Activated CD4-positive, alpha-beta T cell treated with anti-CD3 and anti-CD28 coated beads, Interleukin-2, amount 10 ng/mL, durations not matched to agents 7 days and 5 days (primary cell): Measurements from ENCODE around the gene CXCL6. TPM values are rescaled to one million over a fixed set of nuclear protein-coding genes. Genes with fewer than 3 reads are reported as not detected.

Experiments used
- CTCF ChIA-PET: fragments of 350-600 bp; sonication (Branson Sonifier 250); formaldehyde crosslinking; loops from one replicate; lab custom pipeline; 2021; ENCODE audit warnings: antibody characterized with exemption; lab: Charles Lee
- POLR2A ChIA-PET: fragments of 350-600 bp; sonication (Branson Sonifier 250); formaldehyde crosslinking; loops from one replicate; lab custom pipeline; 2021; ENCODE audit warnings: antibody characterized with exemption; lab: Charles Lee
- DNase-seq: peaks from one replicate; pipeline ENCODE4 v3.0.0-alpha.2; 2020
- H3K27ac Mint-ChIP-seq: one replicate; pipeline ENCODE4 v1.8.0; 2021; ENCODE audit warnings: mild to moderate bottlenecking, moderate library complexity, mixed read lengths
- H3K27me3 Mint-ChIP-seq: one replicate; pipeline ENCODE4 v1.8.0; 2021; ENCODE audit warnings: mixed read lengths
- H3K36me3 Mint-ChIP-seq: one replicate; pipeline ENCODE4 v1.8.0; 2021; ENCODE audit warnings: low read depth, mixed read lengths
- H3K4me1 Mint-ChIP-seq: one replicate; pipeline ENCODE4 v1.8.0; 2021; ENCODE audit warnings: mixed read lengths
- H3K4me3 Mint-ChIP-seq: one replicate; pipeline ENCODE4 v1.8.0; 2021; ENCODE audit warnings: mild to moderate bottlenecking, moderate library complexity, mixed read lengths
- H3K9me3 Mint-ChIP-seq: one replicate; pipeline ENCODE4 v1.8.0; 2021; ENCODE audit warnings: mixed read lengths
- total RNA-seq, 2 experiments: library from RNA; stranded (reverse); gene quantifications; one replicate each; pipeline ENCODE4 v1.2.3, GENCODE V29; 2021

CXCL6 gene
- total RNA-seq, 2 experiments from 2014 or later, result not detected

DNA sequence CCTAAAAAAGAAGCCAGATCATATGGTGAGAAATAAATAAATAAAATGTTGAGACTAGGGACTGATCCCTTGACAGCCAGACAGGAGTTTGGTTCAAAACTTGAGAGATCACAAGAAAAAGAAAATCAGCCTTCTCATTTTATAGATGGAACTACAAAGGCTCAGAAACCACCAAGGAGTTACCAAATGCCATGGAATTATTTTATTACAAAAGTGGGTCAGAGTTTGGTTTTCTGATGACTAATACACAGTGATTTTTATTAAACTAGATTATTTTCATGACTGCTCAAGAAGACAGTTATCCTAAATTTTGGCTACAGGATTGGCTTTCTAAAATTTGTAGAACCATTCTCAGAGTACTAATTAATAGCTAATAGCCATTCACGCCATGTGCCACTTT lies 38.9 kb downstream of the CXCL6 start:
- DNase-seq, result no peak
- no peaks in the 10 kb centered on the region for H3K9me3 Mint-ChIP-seq
- no peak overlapping the region for H3K27ac Mint-ChIP-seq
- no peak overlapping the region for H3K4me3 Mint-ChIP-seq
- peaks cover 12% of the 10 kb centered on the region for H3K27me3 Mint-ChIP-seq
- ChIA-PET CTCF (no interaction called here), POLR2A (no interaction called here)
- no peaks in the 10 kb centered on the region for H3K4me1 Mint-ChIP-seq
- H3K36me3 Mint-ChIP-seq, result no peaks in the 10 kb centered on the region

DNA sequence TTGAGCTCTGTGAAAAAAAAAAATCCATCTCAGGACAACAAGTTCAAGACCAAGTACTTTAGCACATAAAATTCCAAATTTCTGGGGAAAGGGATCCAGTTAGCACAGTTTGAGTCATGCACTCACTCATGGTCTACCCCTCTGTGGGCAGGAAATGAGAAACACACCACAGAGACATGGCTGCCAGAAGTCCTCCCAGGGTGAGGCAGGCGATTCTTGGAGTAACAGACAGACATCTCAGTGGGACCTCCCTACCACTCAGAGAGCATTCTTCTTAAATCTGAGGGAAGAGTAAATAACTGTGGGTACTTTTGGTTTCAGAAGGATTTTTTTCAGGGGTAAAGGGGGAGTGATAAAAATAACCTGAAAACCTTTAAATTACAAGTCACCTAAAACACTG lies 46.8 kb downstream of the CXCL6 start:
- Mint-ChIP-seq H3K9me3 (no peaks in the 10 kb centered on the region), H3K27ac (no peak overlapping the region), H3K36me3 (no peaks in the 10 kb centered on the region), H3K27me3 (no peaks in the 10 kb centered on the region), H3K4me3 (no peak overlapping the region), H3K4me1 (peaks cover 5% of the 10 kb centered on the region)
- POLR2A ChIA-PET, result no interaction called here
- CTCF ChIA-PET, result no interaction called here
- DNase-seq, result no peak

DNA sequence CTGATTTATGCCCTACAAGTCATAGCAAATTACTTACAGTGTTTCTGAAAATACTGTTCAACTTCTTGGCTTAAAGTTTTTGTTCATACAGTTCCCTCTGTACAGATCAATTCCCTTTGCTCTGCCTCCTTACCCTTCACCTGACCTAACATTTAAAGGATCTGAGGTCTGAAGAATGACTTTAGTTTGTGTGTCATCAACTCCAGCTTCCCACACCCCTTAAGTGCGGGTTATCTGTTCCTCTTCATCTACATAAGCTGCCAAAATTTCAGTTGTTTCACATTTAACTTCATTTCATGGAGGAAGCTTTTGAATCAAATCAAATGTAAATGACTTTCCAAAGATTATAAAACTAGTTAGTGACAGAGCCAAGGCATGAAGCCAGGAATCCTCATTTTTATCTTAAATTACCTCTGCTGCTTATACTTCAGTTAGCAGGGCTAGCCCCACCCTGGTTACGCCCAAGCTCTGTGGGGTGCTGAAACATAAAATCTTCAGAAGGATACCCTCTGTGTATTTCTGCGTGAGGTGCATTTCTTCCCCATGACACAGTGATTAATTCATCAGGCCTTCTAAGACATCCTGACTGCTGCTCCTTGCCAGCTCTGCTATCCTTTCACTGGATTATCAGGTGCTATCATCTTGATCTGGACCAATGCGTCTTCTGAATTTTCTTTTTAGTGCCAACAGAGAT lies 49.2 kb downstream of the CXCL6 start:
- Mint-ChIP-seq H3K36me3 (no peaks in the 10 kb centered on the region), H3K27me3 (peaks cover 3% of the 10 kb centered on the region), H3K9me3 (no peaks in the 10 kb centered on the region), H3K27ac (no peak overlapping the region), H3K4me1 (peaks cover 5% of the 10 kb centered on the region), H3K4me3 (no peak overlapping the region)
- CTCF ChIA-PET, result no interaction called here
- no peak for DNase-seq
- POLR2A ChIA-PET, result no interaction called here

Other genes starting within 250 kb of the CXCL6 start
- gene RASSF6, start 216.2 kb upstream of the CXCL6 start, total RNA-seq, result under 1 TPM in 1 of 2 experiments, not detected in 1; 0.19 TPM
- gene CXCL8, start 96.1 kb upstream of the CXCL6 start, total RNA-seq, result under 1 TPM; 0.15 to 0.19 TPM
- gene PF4V1, start 16.6 kb downstream of the CXCL6 start, total RNA-seq, result not detected
- gene CXCL1, start 32.7 kb downstream of the CXCL6 start, total RNA-seq, result not detected
- not detected for gene PF4, start 145.3 kb downstream of the CXCL6 start, total RNA-seq
- not detected for gene PPBP, start 151.5 kb downstream of the CXCL6 start, total RNA-seq
- gene CXCL5, start 162.0 kb downstream of the CXCL6 start, total RNA-seq, result not detected
- not detected for gene CXCL3, start 202.0 kb downstream of the CXCL6 start, total RNA-seq